GM12864 (cell line): ENCODE data around the gene ARID5B.

Source experiments
- DNase-seq: peaks from one replicate; pipeline ENCODE4 v3.0.0-alpha.2; 2011; ENCODE audit warnings: low read depth
- H3K4me3 ChIP-seq: 2 replicates; pipeline ENCODE4 v1.5.1; 2011; ENCODE audit warnings: mild to moderate bottlenecking, low read depth, low read length, control low read depth
- CTCF ChIP-seq: IDR thresholded peaks from 2 replicates; pipeline ENCODE4 v1.5.1; 2011; ENCODE audit warnings: low read depth, mild to moderate bottlenecking, moderate library complexity, low read length, control low read depth, inconsistent platforms; ENCODE audit errors: missing control alignments

The ARID5B gene

GRCh38 chr10:62018131-62018911 is 116.8 kb downstream of the ARID5B start:
- DNase-seq, result no peak
- TF ChIP-seq CTCF, result no peak
- peak overlapping the region; percentile 16; the same call in 1 of the 2 replicates for H3K4me3 ChIP-seq

- H3K4me3 ChIP-seq, result peak overlapping the region; percentile 27; the same call in 1 of the 2 replicates
- no peak for TF ChIP-seq CTCF
- no peak for DNase-seq
Observed at GRCh38 chr10:62019013-62019684, 117.7 kb downstream of the ARID5B start.

GRCh38 chr10:62019685-62020359 is 118.3 kb downstream of the ARID5B start:
- no peak for DNase-seq
- H3K4me3 ChIP-seq, result peak overlapping the region; percentile 27; the same call in 1 of the 2 replicates
- TF ChIP-seq CTCF, result no peak

- no peak overlapping the region for H3K4me3 ChIP-seq
- TF ChIP-seq CTCF, result no peak
- no peak for DNase-seq
Observed at GRCh38 chr10:62021128-62021665, 119.7 kb downstream of the ARID5B start.

GRCh38 chr10:62021978-62022802 is 120.7 kb downstream of the ARID5B start:
- TF ChIP-seq CTCF, result no peak
- H3K4me3 ChIP-seq, result no peak overlapping the region
- no peak for DNase-seq

GRCh38 chr10:62022830-62023229 is 121.3 kb downstream of the ARID5B start:
- DNase-seq, result no peak
- no peak for TF ChIP-seq CTCF
- H3K4me3 ChIP-seq, result no peak overlapping the region
